ENCODE data around the gene CCPG1. TPM values are rescaled to one million over a fixed set of nuclear protein-coding genes. Genes with fewer than 3 reads are reported as not detected.
"Not testable (repeated sequence)": the region's sequence is repeated elsewhere in the genome, so short reads cannot be mapped to it uniquely, and the experiment has no call there.

CCPG1 gene
- 12.5 TPM for total RNA-seq

GRCh38 chr15:55408012-55408928 lies at the start of gene CCPG1, which contains the start of gene PIERCE2:
Gene CCPG1, minus strand, starts transcription at chr15:55408359. Its CDS starts 18,935 bp downstream, at chr15:55389424.
Gene PIERCE2, plus strand, starts transcription at chr15:55408495. Its CDS starts 274 bp downstream, at chr15:55408769.
- H3K4me1 ChIP-seq (ENCODE audit: control insufficient read depth in 3 of 3, insufficient read depth in 3 of 3, low read length in 3 of 3), result peaks cover 11 to 14% (median 12%) of the 10 kb centered on the region in 3 donors
- peak within 1 kb of the TSS; percentile 94 to 99 (median 98) for H3K9ac ChIP-seq (ENCODE audit: low read depth in 1 of 3, low read length in 3 of 3)
- H3K4me3 ChIP-seq (ENCODE audit: low read length in 3 of 3), result peak within 1 kb of the TSS; percentile 84 to 99 (median 97)
- no peaks in the 10 kb centered on the region for H3K27me3 ChIP-seq (ENCODE audit: control insufficient read depth in 3 of 3, insufficient read depth in 3 of 3, low read length in 3 of 3)
- peaks cover 0 to 2% (median 0%) of the 10 kb centered on the region in 3 donors for H3K36me3 ChIP-seq (ENCODE audit: control insufficient read depth in 3 of 3, insufficient read depth in 3 of 3, low read length in 3 of 3)
- no peaks in the 10 kb centered on the region for H3K9me3 ChIP-seq (ENCODE audit: control insufficient read depth in 3 of 3, low read length in 3 of 3)
- peak within 1 kb of the TSS; percentile 91 for H3K27ac ChIP-seq (ENCODE audit: low read depth, low read length)

- H3K36me3 ChIP-seq (ENCODE audit: control insufficient read depth in 3 of 3, insufficient read depth in 3 of 3, low read length in 3 of 3), result no peaks in the 10 kb centered on the region
- no peaks in the 10 kb centered on the region for H3K4me1 ChIP-seq (ENCODE audit: control insufficient read depth in 3 of 3, insufficient read depth in 3 of 3, low read length in 3 of 3)
- no peaks in the 10 kb centered on the region for H3K27me3 ChIP-seq (ENCODE audit: control insufficient read depth in 3 of 3, insufficient read depth in 3 of 3, low read length in 3 of 3)
- H3K4me3 ChIP-seq (ENCODE audit: low read length in 3 of 3), result no peak overlapping the region
- H3K9me3 ChIP-seq (ENCODE audit: control insufficient read depth in 3 of 3, low read length in 3 of 3), result no peaks in the 10 kb centered on the region
- H3K9ac ChIP-seq (ENCODE audit: low read depth in 1 of 3, low read length in 3 of 3), result no peak overlapping the region
- no peak overlapping the region for H3K27ac ChIP-seq (ENCODE audit: low read depth, low read length)
Observed at GRCh38 chr15:55457401-55458022, 49.4 kb upstream of the CCPG1 start.

GRCh38 chr15:55447030-55447394 lies 38.9 kb upstream of the CCPG1 start:
- not testable (repeated sequence) for H3K36me3 ChIP-seq (ENCODE audit: control insufficient read depth in 3 of 3, insufficient read depth in 3 of 3, low read length in 3 of 3); H3K9ac ChIP-seq (ENCODE audit: low read depth in 1 of 3, low read length in 3 of 3); H3K27me3 ChIP-seq (ENCODE audit: control insufficient read depth in 3 of 3, insufficient read depth in 3 of 3, low read length in 3 of 3); H3K9me3 ChIP-seq (ENCODE audit: control insufficient read depth in 3 of 3, low read length in 3 of 3); H3K27ac ChIP-seq (ENCODE audit: low read depth, low read length); H3K4me1 ChIP-seq (ENCODE audit: control insufficient read depth in 3 of 3, insufficient read depth in 3 of 3, low read length in 3 of 3); H3K4me3 ChIP-seq (ENCODE audit: low read length in 3 of 3)

- not testable (repeated sequence) for H3K9ac ChIP-seq (ENCODE audit: low read depth in 1 of 3, low read length in 3 of 3); H3K27me3 ChIP-seq (ENCODE audit: control insufficient read depth in 3 of 3, insufficient read depth in 3 of 3, low read length in 3 of 3); H3K4me1 ChIP-seq (ENCODE audit: control insufficient read depth in 3 of 3, insufficient read depth in 3 of 3, low read length in 3 of 3); H3K4me3 ChIP-seq (ENCODE audit: low read length in 3 of 3); H3K9me3 ChIP-seq (ENCODE audit: control insufficient read depth in 3 of 3, low read length in 3 of 3); H3K27ac ChIP-seq (ENCODE audit: low read depth, low read length); H3K36me3 ChIP-seq (ENCODE audit: control insufficient read depth in 3 of 3, insufficient read depth in 3 of 3, low read length in 3 of 3)
Observed at GRCh38 chr15:55446379-55447029, 38.3 kb upstream of the CCPG1 start.

GRCh38 chr15:55445936-55446335 lies 37.8 kb upstream of the CCPG1 start:
- not testable (repeated sequence) for H3K4me1 ChIP-seq (ENCODE audit: control insufficient read depth in 3 of 3, insufficient read depth in 3 of 3, low read length in 3 of 3); H3K9me3 ChIP-seq (ENCODE audit: control insufficient read depth in 3 of 3, low read length in 3 of 3); H3K27me3 ChIP-seq (ENCODE audit: control insufficient read depth in 3 of 3, insufficient read depth in 3 of 3, low read length in 3 of 3); H3K4me3 ChIP-seq (ENCODE audit: low read length in 3 of 3); H3K36me3 ChIP-seq (ENCODE audit: control insufficient read depth in 3 of 3, insufficient read depth in 3 of 3, low read length in 3 of 3); H3K27ac ChIP-seq (ENCODE audit: low read depth, low read length); H3K9ac ChIP-seq (ENCODE audit: low read depth in 1 of 3, low read length in 3 of 3)

- not testable (repeated sequence) for H3K27ac ChIP-seq (ENCODE audit: low read depth, low read length); H3K4me1 ChIP-seq (ENCODE audit: control insufficient read depth in 3 of 3, insufficient read depth in 3 of 3, low read length in 3 of 3); H3K9ac ChIP-seq (ENCODE audit: low read depth in 1 of 3, low read length in 3 of 3)
Observed at GRCh38 chr15:55443141-55443540, 35.0 kb upstream of the CCPG1 start.

GRCh38 chr15:55434989-55435825 lies 27.0 kb upstream of the CCPG1 start:
- Histone ChIP-seq H3K9me3 (ENCODE audit: control insufficient read depth in 3 of 3, low read length in 3 of 3) (no peaks in the 10 kb centered on the region), H3K4me3 (ENCODE audit: low read length in 3 of 3) (no peak overlapping the region), H3K9ac (ENCODE audit: low read depth in 1 of 3, low read length in 3 of 3) (no peak overlapping the region), H3K36me3 (ENCODE audit: control insufficient read depth in 3 of 3, insufficient read depth in 3 of 3, low read length in 3 of 3) (no peaks in the 10 kb centered on the region), H3K27me3 (ENCODE audit: control insufficient read depth in 3 of 3, insufficient read depth in 3 of 3, low read length in 3 of 3) (no peaks in the 10 kb centered on the region), H3K27ac (ENCODE audit: low read depth, low read length) (no peak overlapping the region), H3K4me1 (ENCODE audit: control insufficient read depth in 3 of 3, insufficient read depth in 3 of 3, low read length in 3 of 3) (no peaks in the 10 kb centered on the region)

More at GRCh38 chr15:55443141-55443540, 35.0 kb upstream of the CCPG1 start:
- not testable (repeated sequence) for H3K9me3 ChIP-seq (ENCODE audit: control insufficient read depth in 3 of 3, low read length in 3 of 3); H3K4me3 ChIP-seq (ENCODE audit: low read length in 3 of 3); H3K27me3 ChIP-seq (ENCODE audit: control insufficient read depth in 3 of 3, insufficient read depth in 3 of 3, low read length in 3 of 3); H3K36me3 ChIP-seq (ENCODE audit: control insufficient read depth in 3 of 3, insufficient read depth in 3 of 3, low read length in 3 of 3)

- Histone ChIP-seq H3K27me3 (ENCODE audit: control insufficient read depth in 3 of 3, insufficient read depth in 3 of 3, low read length in 3 of 3) (no peaks in the 10 kb centered on the region), H3K4me1 (ENCODE audit: control insufficient read depth in 3 of 3, insufficient read depth in 3 of 3, low read length in 3 of 3) (no peaks in the 10 kb centered on the region), H3K36me3 (ENCODE audit: control insufficient read depth in 3 of 3, insufficient read depth in 3 of 3, low read length in 3 of 3) (no peaks in the 10 kb centered on the region), H3K9ac (ENCODE audit: low read depth in 1 of 3, low read length in 3 of 3) (no peak overlapping the region), H3K4me3 (ENCODE audit: low read length in 3 of 3) (no peak overlapping the region), H3K9me3 (ENCODE audit: control insufficient read depth in 3 of 3, low read length in 3 of 3) (no peaks in the 10 kb centered on the region), H3K27ac (ENCODE audit: low read depth, low read length) (no peak overlapping the region)
Observed at GRCh38 chr15:55422089-55422488, 13.9 kb upstream of the CCPG1 start.

GRCh38 chr15:55420171-55420866 lies 12.2 kb upstream of the CCPG1 start:
- Histone ChIP-seq H3K36me3 (ENCODE audit: control insufficient read depth in 3 of 3, insufficient read depth in 3 of 3, low read length in 3 of 3) (no peaks in the 10 kb centered on the region), H3K9me3 (ENCODE audit: control insufficient read depth in 3 of 3, low read length in 3 of 3) (no peaks in the 10 kb centered on the region), H3K4me1 (ENCODE audit: control insufficient read depth in 3 of 3, insufficient read depth in 3 of 3, low read length in 3 of 3) (no peaks in the 10 kb centered on the region), H3K4me3 (ENCODE audit: low read length in 3 of 3) (no peak overlapping the region), H3K27ac (ENCODE audit: low read depth, low read length) (no peak overlapping the region), H3K27me3 (ENCODE audit: control insufficient read depth in 3 of 3, insufficient read depth in 3 of 3, low read length in 3 of 3) (no peaks in the 10 kb centered on the region), H3K9ac (ENCODE audit: low read depth in 1 of 3, low read length in 3 of 3) (no peak overlapping the region)
